Testis (tissue), 3 donors: ENCODE results near the gene ABL2. TPM values are rescaled to one million over a fixed set of nuclear protein-coding genes. Genes with fewer than 3 reads are reported as not detected.
A peak's percentile ranks its signal among the peaks of the same experiment; 100 is the strongest.

Source experiments
- DNase-seq: peaks from one replicate; pipeline ENCODE4 v3.0.0-alpha.2; 2019
- H3K27ac ChIP-seq, 2 donors: fragments of 200-600 bp; sonication (generic); one replicate each; pipeline ENCODE4 v1.5.1; 2019
- H3K27me3 ChIP-seq: fragments of 200-600 bp; sonication (generic); one replicate; pipeline ENCODE4 v1.5.1; 2019
- H3K36me3 ChIP-seq: fragments of 200-600 bp; sonication (generic); one replicate; pipeline ENCODE4 v1.5.1; 2017; ENCODE audit warnings: low read depth; ENCODE audit errors: missing control alignments
- H3K4me1 ChIP-seq: fragments of 200-600 bp; sonication (generic); one replicate; pipeline ENCODE4 v1.5.1; 2019
- H3K4me3 ChIP-seq, 2 donors: fragments of 200-600 bp; sonication (generic); one replicate each; pipeline ENCODE4 v1.5.1; 2017 to 2019
- H3K9me3 ChIP-seq: fragments of 200-600 bp; sonication (generic); one replicate; pipeline ENCODE4 v1.5.1; 2017
- CTCF ChIP-seq, 3 experiments: fragments of 450-650 bp in 2 of 3; fragments of 200-600 bp in 1 of 3; sonication (generic) in 1 of 3; IDR thresholded peaks; one replicate each; pipeline ENCODE4 v1.5.1; 2016 to 2019; ENCODE audit warnings: antibody characterized with exemption in 3 of 3, mild to moderate bottlenecking in 2 of 3, moderate library complexity in 1 of 3
- POLR2A ChIP-seq: fragments of 450-650 bp; IDR thresholded peaks from one replicate; pipeline ENCODE4 v1.6.1; 2017; ENCODE audit warnings: antibody characterized with exemption, mild to moderate bottlenecking, moderate library complexity
- WGBS, 2 donors: methylation state at CpG; one replicate each; pipeline ENCODE4 v1.1.5; 2018; 5-methylcytosine and 5-hydroxymethylcytosine counted together
- intact Hi-C: fragments of 100-400 bp; cut with DNase I; formaldehyde crosslinking; loops from one replicate; pipeline ENCODE4 v1.15.1; 2023; ENCODE audit warnings: low total_unique reads
- polyA plus RNA-seq: library from polyadenylated mRNA; stranded (reverse); fragments of 350-450 nt; fragmentation: Illumina TruSeq; extraction: RNeasy Lipid Tissue Mini Kit (QIAGEN cat#74804); gene quantifications from one replicate; pipeline ENCODE4 v1.2.3, GENCODE V29; 2014; ENCODE audit warnings: low read depth, low replicate concordance; ENCODE audit not compliant: insufficient read depth
- total RNA-seq, 2 donors: library from RNA; depleted of rRNA; stranded (reverse); fragments of >200 nt; gene quantifications; one replicate each; pipeline ENCODE4 v1.2.3, GENCODE V29; 2016

ABL2 gene
- total and polyA plus RNA-seq, 3 donors from 2014 or later: 12.4 to 22.9 (median 21.9) TPM

- Histone ChIP-seq H3K27me3 (no peaks in the 10 kb centered on the region), H3K4me1 (peaks cover 5% of the 10 kb centered on the region), H3K9me3 (no peaks in the 10 kb centered on the region), H3K27ac (no peak overlapping the region), H3K4me3 (no peak overlapping the region), H3K36me3 (no peaks in the 10 kb centered on the region)
- WGBS, 2 donors: 80 to 87% methylated on average over 7 of the region's 7 CpGs
- intact Hi-C loops: no loop called here
- TF ChIP-seq POLR2A (no peak), CTCF (IDR thresholded peaks at IDR 0.05) (peak; percentile 37 to 58 (median 57))
- peak; percentile 52 for DNase-seq
Measured at GRCh38 chr1:179121159-179121938, 108.1 kb downstream of the ABL2 start.

- Histone ChIP-seq H3K4me3 (no peak overlapping the region), H3K36me3 (no peaks in the 10 kb centered on the region), H3K9me3 (no peaks in the 10 kb centered on the region), H3K4me1 (peaks cover 5% of the 10 kb centered on the region), H3K27me3 (no peaks in the 10 kb centered on the region), H3K27ac (no peak overlapping the region)
- WGBS, 2 donors: 82 to 90% methylated on average over 2 of the region's 2 CpGs
- no peak for DNase-seq
- no peak for TF ChIP-seq POLR2A
- TF ChIP-seq CTCF (IDR thresholded peaks at IDR 0.05): no peak
- intact Hi-C loops: no loop called here
Measured at GRCh38 chr1:179120736-179121135, 108.7 kb downstream of the ABL2 start.

- no peaks in the 10 kb centered on the region for H3K27me3 ChIP-seq
- no peak for DNase-seq
- peaks cover 5% of the 10 kb centered on the region for H3K4me1 ChIP-seq
- H3K27ac ChIP-seq: no peak overlapping the region
- H3K36me3 ChIP-seq: no peaks in the 10 kb centered on the region
- no peaks in the 10 kb centered on the region for H3K9me3 ChIP-seq
- intact Hi-C loops: no loop called here
- no peak overlapping the region for H3K4me3 ChIP-seq
- TF ChIP-seq CTCF (IDR thresholded peaks at IDR 0.05): no peak
- no peak for TF ChIP-seq POLR2A
Measured at GRCh38 chr1:179119513-179119912, 110.0 kb downstream of the ABL2 start.

GRCh38 chr1:179115181-179115580 lies 114.3 kb downstream of the ABL2 start:
- intact Hi-C loops: no loop called here
- TF ChIP-seq POLR2A: no peak
- no peak for TF ChIP-seq CTCF (IDR thresholded peaks at IDR 0.05)
- WGBS, 2 donors: 86 to 95% methylated on average over 3 of the region's 3 CpGs
- Histone ChIP-seq H3K27me3 (no peaks in the 10 kb centered on the region), H3K4me1 (no peaks in the 10 kb centered on the region), H3K27ac (no peak overlapping the region), H3K9me3 (no peaks in the 10 kb centered on the region), H3K4me3 (no peak overlapping the region), H3K36me3 (no peaks in the 10 kb centered on the region)
- DNase-seq: no peak

- Histone ChIP-seq H3K4me3 (no peak overlapping the region), H3K36me3 (no peaks in the 10 kb centered on the region), H3K4me1 (no peaks in the 10 kb centered on the region), H3K27ac (no peak overlapping the region), H3K27me3 (no peaks in the 10 kb centered on the region), H3K9me3 (no peaks in the 10 kb centered on the region)
- intact Hi-C loops: no loop called here
- DNase-seq: no peak
- 85 to 94% methylated on average over 2 of the region's 2 CpGs for WGBS, 2 donors
- TF ChIP-seq CTCF (IDR thresholded peaks at IDR 0.05): no peak
- no peak for TF ChIP-seq POLR2A
Measured at GRCh38 chr1:179108644-179109043, 120.8 kb downstream of the ABL2 start.
